ENCODE data around the gene ZNF326. TPM values are rescaled to one million over a fixed set of nuclear protein-coding genes. Genes with fewer than 3 reads are reported as not detected.

Gene ZNF326
- total RNA-seq, 1 donor from 2014 or later: 39.1 TPM

GRCh38 chr1:89999628-90000027 lies 4.7 kb downstream of the ZNF326 start:
- Mint-ChIP-seq H3K4me3 (no peak overlapping the region), H3K36me3 (peaks cover 14% of the 10 kb centered on the region), H3K27ac (no peak overlapping the region), H3K27me3 (no peaks in the 10 kb centered on the region), H3K9me3 (no peaks in the 10 kb centered on the region), H3K4me1 (ENCODE audit: unreplicated experiment) (peaks cover 31% of the 10 kb centered on the region)
- no peak for DNase-seq (ENCODE audit: extremely low spot score, unreplicated experiment)
- TF ChIP-seq, protein P1, sequence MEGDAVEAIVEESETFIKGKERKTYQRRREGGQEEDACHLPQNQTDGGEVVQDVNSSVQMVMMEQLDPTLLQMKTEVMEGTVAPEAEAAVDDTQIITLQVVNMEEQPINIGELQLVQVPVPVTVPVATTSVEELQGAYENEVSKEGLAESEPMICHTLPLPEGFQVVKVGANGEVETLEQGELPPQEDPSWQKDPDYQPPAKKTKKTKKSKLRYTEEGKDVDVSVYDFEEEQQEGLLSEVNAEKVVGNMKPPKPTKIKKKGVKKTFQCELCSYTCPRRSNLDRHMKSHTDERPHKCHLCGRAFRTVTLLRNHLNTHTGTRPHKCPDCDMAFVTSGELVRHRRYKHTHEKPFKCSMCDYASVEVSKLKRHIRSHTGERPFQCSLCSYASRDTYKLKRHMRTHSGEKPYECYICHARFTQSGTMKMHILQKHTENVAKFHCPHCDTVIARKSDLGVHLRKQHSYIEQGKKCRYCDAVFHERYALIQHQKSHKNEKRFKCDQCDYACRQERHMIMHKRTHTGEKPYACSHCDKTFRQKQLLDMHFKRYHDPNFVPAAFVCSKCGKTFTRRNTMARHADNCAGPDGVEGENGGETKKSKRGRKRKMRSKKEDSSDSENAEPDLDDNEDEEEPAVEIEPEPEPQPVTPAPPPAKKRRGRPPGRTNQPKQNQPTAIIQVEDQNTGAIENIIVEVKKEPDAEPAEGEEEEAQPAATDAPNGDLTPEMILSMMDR (conservative IDR thresholded peaks at IDR 0.05): no peak

DNA sequence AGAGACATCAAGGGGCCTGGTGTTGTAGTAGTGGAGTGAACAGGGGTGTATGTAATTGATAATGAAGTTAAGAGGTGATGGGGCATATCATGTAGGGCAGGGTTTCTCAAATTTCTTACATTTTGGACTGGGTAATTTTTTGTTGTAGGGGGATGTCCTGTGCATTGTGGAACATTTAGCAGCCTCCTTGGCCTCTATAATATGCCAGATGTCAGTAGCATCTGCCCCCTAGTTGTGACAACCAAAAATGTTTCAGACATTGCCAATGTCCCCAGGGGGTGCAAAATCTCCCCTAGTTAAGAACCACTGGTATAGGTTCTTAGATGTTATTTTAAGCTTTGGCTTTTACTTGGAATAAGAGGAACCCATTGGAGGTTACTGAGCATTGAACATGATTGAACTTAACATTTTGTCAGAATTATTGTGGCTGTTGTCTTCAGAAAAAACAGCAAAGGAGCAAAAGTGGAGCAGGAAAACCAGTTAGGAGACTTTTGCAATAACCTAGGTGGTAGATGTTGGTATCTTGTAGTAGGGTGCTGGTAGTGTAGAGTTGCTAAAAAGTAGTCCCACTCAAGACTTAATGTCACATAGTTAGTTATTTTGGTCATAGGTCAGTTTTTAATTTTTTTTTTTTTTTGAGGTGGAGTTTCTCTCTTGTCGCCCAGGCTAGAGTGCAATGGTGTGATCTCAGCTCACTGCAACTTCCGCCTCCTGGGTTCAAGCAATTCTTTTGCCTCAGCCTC lies 6.2 kb downstream of the ZNF326 start:
- Mint-ChIP-seq H3K4me1 (ENCODE audit: unreplicated experiment) (peaks cover 31% of the 10 kb centered on the region), H3K36me3 (peaks cover 16% of the 10 kb centered on the region), H3K27me3 (no peaks in the 10 kb centered on the region), H3K9me3 (no peaks in the 10 kb centered on the region), H3K27ac (no peak overlapping the region), H3K4me3 (no peak overlapping the region)
- no peak for DNase-seq (ENCODE audit: extremely low spot score, unreplicated experiment)
- TF ChIP-seq, protein P1 (conservative IDR thresholded peaks at IDR 0.05): peak; percentile 32

- Mint-ChIP-seq H3K27me3 (no peaks in the 10 kb centered on the region), H3K4me1 (ENCODE audit: unreplicated experiment) (no peaks in the 10 kb centered on the region), H3K36me3 (peaks cover 36% of the 10 kb centered on the region), H3K27ac (no peak overlapping the region), H3K4me3 (no peak overlapping the region), H3K9me3 (no peaks in the 10 kb centered on the region)
- TF ChIP-seq, protein P1 (conservative IDR thresholded peaks at IDR 0.05): no peak
- no peak for DNase-seq (ENCODE audit: extremely low spot score, unreplicated experiment)
Observed at GRCh38 chr1:90007979-90008404, 13.1 kb downstream of the ZNF326 start.

GRCh38 chr1:90012300-90012699 lies 17.4 kb downstream of the ZNF326 start:
- H3K9me3 Mint-ChIP-seq: no peaks in the 10 kb centered on the region
- no peaks in the 10 kb centered on the region for H3K4me1 Mint-ChIP-seq (ENCODE audit: unreplicated experiment)
- no peak overlapping the region for H3K4me3 Mint-ChIP-seq
- H3K27me3 Mint-ChIP-seq: no peaks in the 10 kb centered on the region
- DNase-seq (ENCODE audit: extremely low spot score, unreplicated experiment): no peak
- TF ChIP-seq, protein P1 (conservative IDR thresholded peaks at IDR 0.05): no peak
- H3K27ac Mint-ChIP-seq: no peak overlapping the region
- H3K36me3 Mint-ChIP-seq: peaks cover 39% of the 10 kb centered on the region

GRCh38 chr1:90023691-90024090 lies 28.8 kb downstream of the ZNF326 start:
- DNase-seq (ENCODE audit: extremely low spot score, unreplicated experiment): no peak
- Mint-ChIP-seq H3K27ac (no peak overlapping the region), H3K27me3 (no peaks in the 10 kb centered on the region), H3K9me3 (no peaks in the 10 kb centered on the region), H3K36me3 (peaks cover 73% of the 10 kb centered on the region), H3K4me3 (no peak overlapping the region), H3K4me1 (ENCODE audit: unreplicated experiment) (no peaks in the 10 kb centered on the region)
- TF ChIP-seq, protein P1 (conservative IDR thresholded peaks at IDR 0.05): no peak
